ENCODE results near the gene PCDHA1.

Gene PCDHA1

DNA sequence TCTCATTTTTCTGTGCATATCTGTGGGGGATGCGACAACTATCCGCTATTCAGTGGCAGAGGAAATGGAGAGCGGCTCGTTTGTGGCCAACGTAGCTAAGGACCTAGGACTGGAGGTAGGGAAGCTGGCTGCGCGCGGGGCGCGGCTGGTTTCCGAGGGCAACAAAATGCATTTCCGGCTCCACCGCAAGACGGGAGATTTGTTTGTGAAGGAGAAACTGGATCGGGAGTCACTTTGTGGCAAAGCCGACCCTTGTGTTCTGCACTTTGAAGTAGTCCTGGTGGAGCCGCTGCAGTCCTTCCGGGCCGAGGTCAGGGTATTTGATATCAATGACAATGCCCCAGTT lies 265.6 kb downstream of the PCDHA1 start:
- TF ChIP-seq, protein P1, sequence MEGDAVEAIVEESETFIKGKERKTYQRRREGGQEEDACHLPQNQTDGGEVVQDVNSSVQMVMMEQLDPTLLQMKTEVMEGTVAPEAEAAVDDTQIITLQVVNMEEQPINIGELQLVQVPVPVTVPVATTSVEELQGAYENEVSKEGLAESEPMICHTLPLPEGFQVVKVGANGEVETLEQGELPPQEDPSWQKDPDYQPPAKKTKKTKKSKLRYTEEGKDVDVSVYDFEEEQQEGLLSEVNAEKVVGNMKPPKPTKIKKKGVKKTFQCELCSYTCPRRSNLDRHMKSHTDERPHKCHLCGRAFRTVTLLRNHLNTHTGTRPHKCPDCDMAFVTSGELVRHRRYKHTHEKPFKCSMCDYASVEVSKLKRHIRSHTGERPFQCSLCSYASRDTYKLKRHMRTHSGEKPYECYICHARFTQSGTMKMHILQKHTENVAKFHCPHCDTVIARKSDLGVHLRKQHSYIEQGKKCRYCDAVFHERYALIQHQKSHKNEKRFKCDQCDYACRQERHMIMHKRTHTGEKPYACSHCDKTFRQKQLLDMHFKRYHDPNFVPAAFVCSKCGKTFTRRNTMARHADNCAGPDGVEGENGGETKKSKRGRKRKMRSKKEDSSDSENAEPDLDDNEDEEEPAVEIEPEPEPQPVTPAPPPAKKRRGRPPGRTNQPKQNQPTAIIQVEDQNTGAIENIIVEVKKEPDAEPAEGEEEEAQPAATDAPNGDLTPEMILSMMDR (IDR thresholded peaks at IDR 0.05; ENCODE audit: extremely low read depth, insufficient read depth, missing control alignments): no peak

More for the DNA sequence above, 265.6 kb downstream of the PCDHA1 start:
- in situ Hi-C loops (cut with MboI; ENCODE audit: low pct_unique_long_range_greater_than_20kb, low sequenced_read_pairs, unreplicated experiment): no loop called here
- no peak for DNase-seq (ENCODE audit: low spot score)

Measured in GM13977 (cell line).